ENCODE measurements around the gene CFAP92. TPM values are rescaled to one million over a fixed set of nuclear protein-coding genes. Genes with fewer than 3 reads are reported as not detected.
A peak's percentile ranks its signal among the peaks of the same experiment; 100 is the strongest.

The CFAP92 gene
- total RNA-seq, 1 donor from 2014 or later, result 3.7 TPM

DNA sequence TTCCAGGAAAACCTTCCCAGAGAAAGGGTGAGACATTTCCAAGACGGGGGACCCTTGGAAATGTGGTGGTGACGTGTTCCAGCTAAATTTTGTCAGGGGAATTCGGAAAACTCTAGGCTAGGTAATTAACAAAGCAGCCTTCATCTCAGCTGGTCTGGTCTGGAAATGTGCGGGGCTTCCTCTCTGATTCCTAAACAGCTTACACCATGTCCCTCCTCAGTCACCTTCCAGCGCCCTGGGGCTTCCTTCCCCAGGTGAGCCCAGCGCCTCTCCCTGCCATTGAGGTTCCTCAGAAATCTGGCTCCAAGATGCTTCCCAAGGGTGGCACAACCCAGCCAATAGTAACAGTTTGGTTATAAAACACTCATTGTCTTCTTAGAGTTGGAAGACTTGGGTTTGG lies 113.9 kb downstream of the CFAP92 start:
- peaks cover 32% of the 10 kb centered on the region for H3K4me1 Mint-ChIP-seq (ENCODE audit: unreplicated experiment)
- no peaks in the 10 kb centered on the region for H3K9me3 Mint-ChIP-seq (ENCODE audit: unreplicated experiment)
- peak overlapping the region; percentile 90 for H3K27ac Mint-ChIP-seq (ENCODE audit: unreplicated experiment)
- no peak for DNase-seq (ENCODE audit: low spot score)
- peaks cover 2% of the 10 kb centered on the region for H3K36me3 Mint-ChIP-seq (ENCODE audit: low read depth, unreplicated experiment)
- peak overlapping the region; percentile 90 for H3K4me3 Mint-ChIP-seq (ENCODE audit: unreplicated experiment)
- TF ChIP-seq CTCF (IDR thresholded peaks at IDR 0.05; ENCODE audit: unreplicated experiment), result no peak
- H3K27me3 Mint-ChIP-seq (ENCODE audit: unreplicated experiment), result peaks cover 3% of the 10 kb centered on the region

GRCh38 chr3:128879125-128879969 lies 114.5 kb downstream of the CFAP92 start, which contains the start of gene ACAD9:
ACAD9 (plus strand) TSS chr3:128879620; CDS start chr3:128879692, 72 bp downstream.
- Mint-ChIP-seq H3K27ac (ENCODE audit: unreplicated experiment) (peak within 1 kb of the TSS; percentile 90), H3K4me1 (ENCODE audit: unreplicated experiment) (peaks cover 35% of the 10 kb centered on the region), H3K4me3 (ENCODE audit: unreplicated experiment) (peak within 1 kb of the TSS; percentile 90), H3K36me3 (ENCODE audit: low read depth, unreplicated experiment) (no peaks in the 10 kb centered on the region), H3K9me3 (ENCODE audit: unreplicated experiment) (no peaks in the 10 kb centered on the region), H3K27me3 (ENCODE audit: unreplicated experiment) (peaks cover 3% of the 10 kb centered on the region)
- peak; percentile 99 for DNase-seq (ENCODE audit: low spot score)
- no peak for TF ChIP-seq CTCF (IDR thresholded peaks at IDR 0.05; ENCODE audit: unreplicated experiment)

- Mint-ChIP-seq H3K27ac (ENCODE audit: unreplicated experiment) (peak overlapping the region; percentile 90), H3K4me1 (ENCODE audit: unreplicated experiment) (peaks cover 41% of the 10 kb centered on the region), H3K4me3 (ENCODE audit: unreplicated experiment) (peak overlapping the region; percentile 90), H3K27me3 (ENCODE audit: unreplicated experiment) (peaks cover 6% of the 10 kb centered on the region), H3K36me3 (ENCODE audit: low read depth, unreplicated experiment) (no peaks in the 10 kb centered on the region), H3K9me3 (ENCODE audit: unreplicated experiment) (no peaks in the 10 kb centered on the region)
- no peak for TF ChIP-seq CTCF (IDR thresholded peaks at IDR 0.05; ENCODE audit: unreplicated experiment)
- no peak for DNase-seq (ENCODE audit: low spot score)
Observed at GRCh38 chr3:128878556-128879124, 115.2 kb downstream of the CFAP92 start.

GRCh38 chr3:128878011-128878457 lies 115.8 kb downstream of the CFAP92 start:
- Mint-ChIP-seq H3K36me3 (ENCODE audit: low read depth, unreplicated experiment) (no peaks in the 10 kb centered on the region), H3K4me1 (ENCODE audit: unreplicated experiment) (peaks cover 46% of the 10 kb centered on the region), H3K9me3 (ENCODE audit: unreplicated experiment) (no peaks in the 10 kb centered on the region), H3K27ac (ENCODE audit: unreplicated experiment) (peak overlapping the region; percentile 90), H3K4me3 (ENCODE audit: unreplicated experiment) (peak overlapping the region; percentile 90), H3K27me3 (ENCODE audit: unreplicated experiment) (peaks cover 10% of the 10 kb centered on the region)
- no peak for DNase-seq (ENCODE audit: low spot score)
- no peak for TF ChIP-seq CTCF (IDR thresholded peaks at IDR 0.05; ENCODE audit: unreplicated experiment)

Data from endothelial cell (in vitro differentiated cells).